ENCODE data around the gene RESF1.

The RESF1 gene

DNA sequence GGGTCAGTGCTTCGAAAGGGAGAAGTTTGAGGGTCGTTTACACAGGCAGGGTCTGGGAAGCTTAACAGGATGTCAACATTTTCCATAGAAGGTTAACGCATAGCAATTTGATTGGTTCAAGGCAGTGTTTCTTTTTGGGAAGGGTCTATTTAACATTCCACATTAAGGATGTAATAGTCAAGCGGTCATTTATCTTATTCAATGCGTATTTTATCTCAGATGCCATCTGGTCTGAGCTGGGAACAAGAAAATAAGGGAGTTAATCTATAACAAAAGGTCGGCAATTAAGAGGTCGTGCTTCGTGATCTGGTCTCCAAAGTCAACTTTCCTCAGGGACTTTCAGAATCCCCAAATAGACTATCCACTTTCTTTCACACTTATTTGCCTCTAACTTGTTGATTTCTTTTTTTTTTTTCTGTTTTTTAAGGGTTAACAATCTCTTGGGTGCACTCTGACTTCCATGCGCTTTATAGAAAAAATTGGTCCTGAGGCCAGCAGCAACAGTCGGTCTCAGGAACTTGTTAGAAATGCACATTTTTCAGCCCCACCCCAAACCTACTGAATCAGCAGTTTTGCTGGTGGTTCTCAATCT, 550 bp upstream of the RESF1 start:
- no peak for DNase-seq (ENCODE audit: low spot score)

DNA sequence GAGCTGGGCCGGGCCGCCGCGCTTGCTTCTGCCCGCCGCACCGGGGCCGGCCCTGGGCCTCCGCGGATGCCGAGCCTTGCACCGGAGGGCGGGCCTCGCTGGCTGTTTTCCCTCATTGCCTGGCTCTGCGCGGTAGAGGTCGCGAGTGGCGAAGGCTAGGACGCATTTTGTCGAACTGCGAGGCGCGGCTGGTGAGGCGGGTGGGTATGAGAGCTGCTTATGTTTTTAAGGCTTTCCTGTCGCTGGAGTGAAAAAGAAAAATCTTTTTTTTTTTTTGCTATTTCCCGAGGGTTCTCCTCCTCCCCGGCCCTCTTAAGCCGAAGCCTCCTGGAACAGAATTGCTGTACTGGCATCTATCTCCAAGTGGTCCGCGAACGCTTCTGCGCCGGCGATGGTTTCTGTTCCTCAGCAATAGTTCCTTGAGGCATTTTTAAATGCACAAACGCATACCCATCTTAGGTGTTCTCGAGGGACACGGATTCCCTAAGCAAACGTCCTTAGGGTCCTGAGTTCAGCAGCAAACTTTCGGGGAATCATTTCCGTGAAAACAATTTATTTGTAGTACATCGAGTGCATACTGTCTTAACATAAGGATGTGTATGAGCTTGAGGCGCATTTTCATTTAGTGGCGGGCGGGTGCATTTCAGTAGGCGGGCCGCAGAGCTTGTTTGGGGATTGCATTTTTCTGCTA, 631 bp downstream of the RESF1 start:
- peak; percentile 72 for DNase-seq (ENCODE audit: low spot score)

DNA sequence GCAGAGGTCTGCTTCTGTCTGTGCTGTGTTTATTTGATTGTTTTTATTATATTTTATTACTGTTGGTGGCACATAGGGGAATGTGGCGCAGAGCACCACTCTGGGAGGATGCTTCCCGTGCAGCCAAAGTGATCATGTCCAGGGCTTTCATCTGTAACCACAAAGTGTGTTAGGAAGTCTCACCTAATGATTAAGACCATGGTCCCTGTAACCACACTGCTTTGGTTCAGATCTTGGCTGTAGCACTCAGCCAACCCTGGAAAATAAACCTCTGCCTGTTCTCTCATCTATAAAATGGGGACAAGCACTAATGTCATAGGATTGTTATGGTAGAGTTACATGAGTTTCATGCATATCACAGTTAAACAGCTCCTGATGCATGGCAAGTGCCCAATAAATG, 1.9 kb downstream of the RESF1 start:
- DNase-seq (ENCODE audit: low spot score) = no peak

DNA sequence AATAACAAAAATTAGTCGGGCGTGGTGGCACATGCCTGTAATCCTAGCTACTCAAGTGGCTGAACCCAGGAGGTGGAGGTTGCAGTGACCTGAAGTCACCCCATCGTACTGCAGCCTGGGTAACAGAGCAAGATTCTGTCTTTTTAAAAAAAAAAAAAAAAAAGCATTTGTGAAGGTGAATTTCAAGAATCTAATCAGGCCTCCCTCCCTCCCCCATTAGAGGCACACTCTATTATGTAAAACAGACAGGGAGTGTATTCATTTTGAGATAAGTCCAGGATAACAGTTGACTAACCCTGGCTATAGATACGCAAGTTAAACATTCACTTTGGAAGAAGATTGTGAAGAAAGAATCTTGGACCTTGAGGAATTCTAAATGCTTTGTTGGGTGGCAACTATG, 2.9 kb downstream of the RESF1 start:
- DNase-seq (ENCODE audit: low spot score) = no peak

DNA sequence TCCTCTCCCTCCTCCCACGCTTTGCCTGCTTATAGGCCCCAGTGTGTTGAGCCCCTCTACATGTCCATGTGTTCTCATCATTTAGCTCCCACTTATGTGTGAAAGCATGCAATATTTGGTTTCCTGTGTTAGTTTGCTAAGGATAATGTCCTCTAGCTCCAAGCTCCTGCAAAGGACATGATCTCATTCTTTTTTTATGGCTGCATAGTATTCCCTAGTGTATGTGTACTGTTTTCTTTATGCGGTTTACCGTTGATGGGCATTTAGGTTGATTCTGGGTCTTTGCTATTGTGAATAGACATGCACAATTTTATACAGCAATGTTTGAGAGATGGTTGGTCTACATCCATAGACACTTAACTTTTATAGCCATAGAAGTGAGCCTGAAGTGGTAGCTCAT, 5.1 kb downstream of the RESF1 start:
- no peak for DNase-seq (ENCODE audit: low spot score)

DNA sequence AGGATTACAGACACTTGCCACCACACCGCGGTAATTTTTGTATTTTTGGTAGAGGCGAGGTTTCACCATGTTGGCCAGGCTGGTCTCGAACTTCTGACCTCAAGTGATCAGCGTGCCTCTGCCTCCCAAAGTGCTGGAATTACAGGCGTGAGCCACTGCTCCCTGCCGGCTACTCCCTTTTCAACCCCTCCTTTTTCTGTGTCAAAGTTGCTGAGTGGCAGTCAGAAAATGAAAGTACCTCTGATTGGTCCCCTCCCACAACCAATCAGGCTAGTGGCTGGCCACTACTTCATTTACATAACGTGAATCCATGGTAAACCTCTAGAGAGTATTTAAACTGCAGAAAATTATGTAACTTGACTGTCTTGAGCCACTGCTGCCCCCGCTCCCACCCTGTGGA, 5.9 kb downstream of the RESF1 start:
- DNase-seq (ENCODE audit: low spot score) = peak; percentile 60

DNA sequence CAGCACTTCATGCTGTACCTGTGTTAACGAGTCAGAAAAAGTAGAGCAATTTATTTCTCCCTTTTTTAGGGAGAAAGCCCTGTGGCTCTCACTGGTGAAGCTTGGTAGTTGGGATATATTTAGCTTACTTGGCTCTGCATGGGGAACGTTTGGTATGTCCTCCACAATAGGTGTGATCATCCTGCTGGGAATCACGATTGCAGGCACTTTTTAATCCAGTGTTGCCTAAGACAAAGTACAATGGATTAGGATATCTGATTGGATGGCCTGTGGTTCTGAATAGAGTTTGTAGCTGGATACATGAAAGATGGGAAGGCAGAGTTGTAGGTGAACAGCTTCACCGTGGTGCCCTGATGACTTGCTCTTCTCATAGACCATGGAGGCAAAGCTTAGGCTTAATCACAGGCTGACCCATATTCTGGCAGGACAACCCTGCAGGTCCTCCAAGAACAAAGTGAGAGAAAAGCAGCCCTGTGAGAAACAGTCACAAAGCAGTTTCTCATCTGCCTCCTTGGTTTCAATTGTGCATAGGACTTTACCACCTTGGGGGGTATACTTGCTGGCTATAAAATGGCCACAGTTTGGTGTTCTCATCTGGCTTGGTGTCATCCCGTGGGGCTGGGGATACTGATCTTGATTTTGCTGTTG, 7.5 kb downstream of the RESF1 start:
- DNase-seq (ENCODE audit: low spot score) = no peak

DNA sequence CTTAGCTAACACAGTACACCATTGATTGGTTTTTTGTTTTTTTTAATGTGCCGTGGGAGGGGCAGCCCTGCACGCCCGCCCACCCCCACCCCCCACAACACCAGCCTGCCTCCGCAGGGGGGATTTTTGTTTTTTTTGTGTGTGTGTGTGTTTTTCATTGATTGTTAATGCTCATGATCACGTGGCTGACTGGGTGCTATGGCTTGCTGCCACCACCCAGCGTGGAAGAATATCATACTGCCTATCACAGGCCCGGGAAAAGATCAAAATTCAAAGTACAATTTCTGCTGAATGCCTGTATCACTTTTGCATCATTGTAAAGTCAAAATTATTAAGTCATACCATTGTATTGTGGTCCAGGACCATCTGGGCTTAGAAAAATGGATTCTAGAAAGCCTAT, 8.3 kb downstream of the RESF1 start:
- DNase-seq (ENCODE audit: low spot score) = no peak

DNA sequence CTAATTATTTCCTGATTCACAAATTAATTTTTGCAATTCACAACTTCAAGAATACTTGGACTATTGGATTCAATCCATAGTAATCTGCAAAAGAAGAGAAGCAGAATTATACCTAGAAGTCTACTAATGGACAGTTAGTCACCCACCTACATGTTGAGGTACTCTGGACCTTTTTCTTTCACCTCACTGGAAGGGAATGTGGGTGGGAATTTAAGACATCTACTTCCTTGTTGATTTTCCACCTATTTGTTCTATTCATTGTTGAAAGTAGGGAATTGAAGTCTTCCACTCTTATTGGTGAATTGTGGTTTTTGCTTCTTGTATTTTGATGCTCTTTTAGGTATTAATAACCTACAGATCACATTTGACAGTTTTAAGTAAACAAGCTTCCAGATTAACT, 11.0 kb downstream of the RESF1 start:
- DNase-seq (ENCODE audit: low spot score) = no peak

DNA sequence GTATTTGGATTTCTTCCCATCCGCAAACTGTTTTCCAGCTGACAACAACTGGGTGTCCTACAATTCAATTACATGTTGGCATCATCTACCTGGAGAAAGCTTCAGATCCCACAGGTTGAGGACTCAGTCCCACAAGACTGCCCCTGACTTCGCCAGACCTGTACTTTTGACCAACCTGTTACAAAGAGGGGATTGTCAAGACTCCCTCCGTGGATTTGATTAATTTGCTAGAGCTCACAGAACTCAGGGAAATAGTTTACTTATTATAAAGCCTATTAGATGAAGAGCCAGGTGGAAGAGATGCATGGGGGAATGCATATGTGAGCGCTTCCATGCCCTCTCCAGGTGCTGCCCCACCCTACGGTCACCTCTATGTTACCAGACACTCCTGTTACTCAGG, 14.6 kb downstream of the RESF1 start:
- no peak for DNase-seq (ENCODE audit: low spot score)

DNA sequence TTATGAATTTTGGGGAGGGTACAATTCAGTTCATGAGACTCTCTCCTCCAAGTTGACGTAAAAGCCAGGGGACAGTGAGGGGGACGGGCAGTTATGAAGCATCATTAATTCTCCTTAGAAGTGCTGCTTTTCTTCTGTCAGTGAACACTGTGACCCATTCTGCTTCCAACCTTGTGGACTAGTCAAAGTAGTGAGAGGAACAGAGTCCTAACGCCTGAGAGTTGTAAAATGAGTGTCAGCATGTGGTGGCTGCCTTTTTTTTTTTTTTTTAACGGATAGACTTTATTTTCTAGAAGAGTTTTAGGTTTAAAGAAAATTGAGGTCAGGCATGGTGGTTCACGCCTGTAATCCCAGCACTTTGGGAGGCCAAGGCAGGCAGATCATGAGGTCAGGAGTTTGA, 15.5 kb downstream of the RESF1 start:
- DNase-seq (ENCODE audit: low spot score) = no peak

DNA sequence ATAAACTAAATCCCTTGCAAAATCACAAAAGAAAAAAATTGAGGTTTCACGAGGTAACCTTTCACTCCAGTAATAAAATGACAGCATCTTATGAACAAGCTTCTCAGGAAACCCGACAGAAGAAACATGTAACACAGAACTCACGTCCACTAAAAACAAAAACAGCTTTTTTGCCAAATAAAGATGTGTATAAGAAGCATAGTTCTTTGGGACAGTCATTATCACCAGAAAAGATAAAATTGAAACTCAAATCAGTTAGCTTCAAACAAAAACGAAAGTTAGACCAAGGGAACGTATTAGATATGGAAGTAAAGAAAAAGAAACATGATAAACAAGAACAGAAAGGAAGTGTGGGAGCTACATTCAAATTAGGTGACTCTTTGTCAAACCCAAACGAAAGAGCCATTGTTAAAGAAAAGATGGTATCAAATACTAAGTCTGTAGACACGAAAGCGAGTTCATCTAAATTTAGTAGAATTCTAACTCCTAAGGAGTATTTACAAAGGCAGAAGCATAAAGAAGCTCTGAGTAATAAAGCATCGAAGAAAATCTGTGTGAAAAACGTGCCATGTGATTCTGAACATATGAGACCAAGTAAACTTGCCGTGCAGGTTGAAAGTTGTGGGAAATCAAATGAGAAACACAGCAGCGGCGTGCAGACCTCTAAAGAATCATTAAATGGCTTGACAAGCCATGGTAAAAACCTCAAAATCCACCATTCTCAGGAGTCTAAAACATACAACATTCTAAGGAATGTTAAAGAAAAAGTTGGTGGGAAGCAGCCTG, 25.8 kb downstream of the RESF1 start:
- DNase-seq (ENCODE audit: low spot score) = no peak

DNA sequence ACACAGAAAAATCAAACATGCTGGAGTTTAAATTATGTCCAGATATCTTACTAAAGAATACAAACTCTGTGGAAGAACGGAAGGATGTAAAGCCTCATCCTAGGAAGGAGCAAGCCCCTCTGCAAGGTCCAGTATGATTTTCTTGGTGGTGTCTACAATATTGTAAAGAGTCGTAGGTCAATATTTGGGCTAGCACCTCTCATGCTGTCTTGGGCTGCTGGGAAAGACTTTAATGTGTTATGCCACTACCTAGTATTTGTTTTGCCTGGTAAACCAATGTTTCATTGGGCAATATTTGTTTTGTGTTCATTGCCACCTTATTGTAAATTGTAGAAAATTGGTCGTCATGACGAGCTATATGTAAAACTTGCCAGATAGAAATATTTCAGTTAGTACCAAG, 26.6 kb downstream of the RESF1 start:
- DNase-seq (ENCODE audit: low spot score) = no peak

DNA sequence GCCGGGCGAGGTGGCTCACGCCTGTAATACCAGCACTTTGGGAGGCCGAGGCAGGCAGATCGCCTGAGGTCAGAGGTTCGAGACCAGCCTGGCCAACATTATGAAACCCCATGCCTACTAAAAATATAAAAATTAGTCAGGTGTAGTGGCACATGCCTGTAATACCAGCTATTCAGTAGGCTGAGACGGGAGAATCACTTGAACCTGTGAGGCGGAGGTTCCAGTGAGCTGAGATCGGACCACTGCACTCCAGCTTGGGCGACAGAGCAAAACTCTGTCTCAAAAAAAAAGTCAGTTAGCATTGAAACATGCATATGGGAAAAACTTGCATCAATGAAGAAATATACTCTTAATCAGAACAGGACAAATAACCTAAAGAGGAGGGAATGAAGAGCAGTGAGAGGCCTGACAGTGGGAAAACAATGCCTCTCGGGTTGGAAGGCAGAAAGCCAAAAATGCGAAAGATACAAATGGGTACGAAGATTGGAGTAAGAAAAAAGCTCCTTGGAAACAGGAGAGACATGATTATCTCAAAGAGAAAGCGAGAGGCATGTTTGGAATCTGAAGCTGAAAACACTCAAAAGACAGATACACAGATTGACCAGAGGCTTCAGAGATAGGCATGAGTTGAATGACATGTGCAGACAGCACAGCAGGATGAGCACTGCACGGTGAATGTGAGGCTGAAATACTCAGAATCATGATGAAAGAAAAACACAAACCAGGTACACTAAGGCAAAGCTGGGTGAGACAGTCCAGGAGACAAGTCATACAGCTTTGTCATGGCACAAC, 30.6 kb downstream of the RESF1 start:
- no peak for DNase-seq (ENCODE audit: low spot score)

DNA sequence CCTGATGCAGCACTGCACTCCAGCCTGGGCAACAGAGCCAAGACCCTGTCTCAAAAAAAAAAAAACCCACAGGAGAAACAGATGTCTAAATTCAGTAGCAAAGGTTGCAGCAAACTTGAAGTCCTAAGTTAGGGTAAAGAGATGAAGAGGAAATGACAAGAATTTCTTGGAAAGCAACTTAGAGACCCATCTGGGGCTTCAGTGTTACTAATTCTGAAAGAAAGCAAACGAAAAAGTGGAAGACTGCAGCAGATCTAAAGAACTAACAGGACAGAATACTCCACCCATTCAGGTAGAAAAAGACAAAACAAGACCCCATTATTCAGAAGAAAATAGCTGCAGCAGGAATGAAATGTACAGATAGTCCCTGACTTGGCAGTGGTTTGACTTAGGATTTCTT, 31.9 kb downstream of the RESF1 start:
- no peak for DNase-seq (ENCODE audit: low spot score)

DNA sequence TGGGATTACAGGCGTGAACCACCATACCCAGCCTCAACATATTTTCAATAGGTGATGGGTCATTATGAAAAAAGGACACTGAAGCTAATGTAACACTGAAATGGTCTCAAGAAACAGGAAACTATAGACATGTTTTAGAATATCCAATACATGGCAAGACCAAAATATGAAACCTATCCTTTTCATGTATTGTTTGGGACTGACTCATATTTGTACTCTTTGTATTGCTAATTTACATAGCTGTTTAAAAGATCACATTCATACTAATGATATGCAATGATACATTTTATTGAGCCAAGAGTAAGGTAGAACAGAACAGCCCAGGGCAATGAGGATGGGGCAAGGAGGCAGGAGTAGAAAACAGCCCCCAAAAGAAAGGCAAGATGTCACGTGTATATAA, 32.6 kb downstream of the RESF1 start:
- no peak for DNase-seq (ENCODE audit: low spot score)

DNA sequence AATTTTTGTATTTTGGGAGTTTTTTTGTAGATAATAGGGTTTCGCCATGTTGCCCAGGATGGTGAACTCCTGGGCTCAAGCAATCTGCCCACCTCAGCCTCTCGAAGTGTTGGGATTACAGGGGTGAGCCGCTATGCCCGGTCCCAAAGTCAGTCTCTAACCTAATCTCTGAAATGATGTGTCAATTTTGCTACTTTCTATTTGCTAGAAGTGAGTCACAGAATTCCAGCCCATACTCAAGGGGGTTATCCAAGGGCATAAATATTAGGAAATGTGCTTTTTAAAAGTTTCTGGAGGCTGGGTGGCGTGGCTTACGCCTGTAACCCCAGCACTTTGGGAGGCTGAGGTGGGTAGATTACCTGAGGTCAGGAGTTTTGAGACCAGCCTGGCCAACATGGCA, 40.5 kb downstream of the RESF1 start:
- no peak for DNase-seq (ENCODE audit: low spot score)

DNA sequence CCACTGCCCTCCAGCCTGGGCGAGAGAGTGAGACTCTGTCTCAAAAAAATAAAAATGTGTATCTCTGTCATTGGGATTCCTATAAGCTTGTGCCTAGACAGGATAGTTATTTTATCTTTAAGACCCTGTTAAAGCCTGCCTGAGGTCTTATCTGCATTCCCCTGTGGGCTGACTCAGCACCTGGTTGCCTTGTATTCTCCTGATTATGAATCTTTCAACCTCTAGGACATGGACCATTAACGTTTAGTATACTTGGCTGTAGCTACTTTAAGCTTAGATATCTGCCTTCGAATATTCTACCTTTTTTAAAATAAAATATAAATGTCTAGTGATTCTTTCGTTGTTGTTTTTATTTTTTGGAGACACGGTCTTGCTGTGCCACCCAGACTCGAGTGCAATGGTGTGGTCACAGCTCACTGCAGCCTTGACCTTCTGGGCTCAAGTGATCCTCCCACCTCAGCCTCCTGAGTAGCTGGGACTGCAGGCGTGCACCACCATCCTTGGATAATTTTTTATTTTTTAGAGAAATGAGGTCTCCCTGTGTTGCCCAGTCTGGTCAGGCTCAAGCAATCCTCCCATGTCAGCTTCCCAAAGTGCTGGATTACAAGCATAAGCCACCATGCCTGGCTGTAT, 41.3 kb downstream of the RESF1 start:
- DNase-seq (ENCODE audit: low spot score) = no peak

DNA sequence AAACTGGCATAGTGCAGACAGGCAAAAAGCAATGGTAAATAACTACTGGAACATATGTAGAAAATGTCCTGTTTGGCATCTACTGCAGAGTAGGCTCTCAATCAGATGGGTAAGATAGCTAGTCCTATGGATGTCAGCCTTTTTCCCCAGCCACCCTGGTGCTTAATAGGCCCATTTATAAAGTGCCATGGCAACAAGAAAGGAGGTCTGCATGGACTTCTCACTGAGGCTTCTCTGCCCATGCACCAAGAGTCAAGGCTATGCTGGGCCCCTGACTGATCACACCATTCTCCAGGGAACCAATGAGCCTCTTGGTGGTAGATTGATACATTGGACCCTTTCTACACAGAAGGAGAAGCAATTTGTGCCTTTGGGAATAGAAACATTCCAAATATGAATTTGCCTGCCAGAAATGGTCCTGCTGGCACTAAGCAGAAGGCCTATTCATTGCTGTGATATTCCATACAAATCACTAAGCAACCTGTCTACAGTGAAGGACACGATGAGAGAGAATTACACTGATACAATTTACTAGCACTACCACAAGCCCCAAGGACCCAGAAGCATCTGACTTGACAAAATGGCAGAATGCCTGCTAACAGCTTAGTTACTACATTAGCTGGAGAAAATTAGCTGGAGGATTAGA, 43.8 kb downstream of the RESF1 start:
- DNase-seq (ENCODE audit: low spot score) = no peak

DNA sequence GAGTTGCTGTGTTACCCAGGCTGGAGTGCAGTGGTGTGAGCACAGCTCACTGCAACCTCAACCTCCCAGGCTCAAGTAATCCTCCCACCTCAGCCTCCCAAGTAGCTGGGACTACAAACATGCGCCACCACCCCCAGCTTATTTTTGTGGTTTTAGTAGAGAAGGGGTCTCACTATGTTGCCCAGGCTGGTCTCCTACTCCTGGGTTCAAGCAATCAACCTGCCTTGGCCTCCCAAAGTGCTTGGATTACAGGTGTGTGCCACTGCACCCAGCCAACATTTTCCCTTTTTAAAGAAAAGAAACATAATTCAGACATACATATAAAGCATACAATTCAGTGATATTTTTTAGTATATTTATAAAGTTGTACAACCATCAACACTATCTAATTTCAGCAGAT, 44.4 kb downstream of the RESF1 start:
- DNase-seq (ENCODE audit: low spot score) = no peak

DNA sequence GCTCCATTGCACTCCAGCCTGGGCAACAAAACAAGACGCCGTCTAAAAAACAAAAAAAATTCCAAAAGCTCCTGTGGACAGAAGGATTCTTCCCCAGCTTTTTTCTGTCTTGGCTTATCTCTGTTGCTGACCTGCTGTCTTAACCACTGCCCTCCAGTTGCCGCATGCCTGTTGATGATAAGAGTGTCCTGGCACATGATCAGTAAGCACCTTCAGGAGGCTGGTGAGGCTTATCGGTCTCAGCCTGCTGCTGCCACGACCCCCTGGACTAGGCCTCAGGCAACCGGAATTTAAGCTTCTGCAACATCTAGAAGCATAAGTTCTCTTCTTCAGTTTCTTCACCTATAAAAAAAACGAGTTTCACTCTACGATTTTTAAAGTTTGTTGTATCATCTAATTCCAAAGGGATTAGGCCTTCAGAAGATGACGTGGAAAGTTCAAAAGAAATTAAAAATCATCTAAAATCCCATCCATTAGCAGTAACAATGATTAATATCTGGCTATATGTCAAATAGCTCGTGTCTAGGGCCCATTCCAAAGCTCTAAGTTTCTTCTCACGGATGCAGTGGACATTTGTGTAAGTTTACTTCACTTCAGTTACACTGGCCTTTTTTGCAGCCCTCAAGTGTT, 46.4 kb downstream of the RESF1 start:
- no peak for DNase-seq (ENCODE audit: low spot score)

Measured in CD4-positive, alpha-beta T cell treated with Interleukin-2 at 100 ng/mL for 4 hours (primary cell).